Panc1 (cell line): ENCODE results near the gene EIF2D. TPM values are rescaled to one million over a fixed set of nuclear protein-coding genes. Genes with fewer than 3 reads are reported as not detected.

Experiments used
- ATAC-seq: fragments of 200-7000 bp; cut with Tn5 transposase; 2 replicates; pipeline ENCODE4 v1.9.1; 2020; ENCODE audit warnings: mild to moderate bottlenecking, moderate library complexity
- BruUV-seq: library from RNA; stranded (reverse); fragments of 400-500 nt; replicated peaks from 2 replicates; lab custom pipeline; 2021; lab: Mats Ljungman, UMichigan
- CTCF ChIA-PET: fragments of 300-600 bp; sonication (Branson Sonifier 250); formaldehyde crosslinking; loops from one replicate; lab custom pipeline; 2022; ENCODE audit warnings: antibody characterized with exemption; lab: Charles Lee
- POLR2A ChIA-PET: fragments of 300-600 bp; sonication (Branson Sonifier 250); formaldehyde crosslinking; loops from one replicate; lab custom pipeline; 2022; ENCODE audit warnings: antibody characterized with exemption; lab: Charles Lee
- DNase-seq: peaks from one replicate; pipeline ENCODE4 v3.0.0-alpha.2; 2010; ENCODE audit warnings: low read depth, low spot score
- H3K27ac ChIP-seq: 2 replicates; pipeline ENCODE4 v1.5.1; 2011; ENCODE audit warnings: mild to moderate bottlenecking, low read length, inconsistent platforms
- H3K27me3 ChIP-seq: fragments of 200-500 bp; sonication (Bioruptor generic); 2 replicates; pipeline ENCODE4 v1.6.0; 2014; ENCODE audit warnings: low read length, inconsistent platforms; ENCODE audit not compliant: control insufficient read depth, insufficient read depth
- H3K36me3 ChIP-seq: fragments of 200-500 bp; sonication (Bioruptor generic); 2 replicates; pipeline ENCODE4 v1.5.1; 2014; ENCODE audit warnings: inconsistent platforms, mild to moderate bottlenecking, low read length, moderate library complexity; ENCODE audit not compliant: control insufficient read depth, insufficient read depth
- H3K4me1 ChIP-seq: 2 replicates; pipeline ENCODE4 v1.5.1; 2011; ENCODE audit warnings: inconsistent platforms, mild to moderate bottlenecking, low read length, moderate library complexity; ENCODE audit not compliant: control insufficient read depth, insufficient read depth
- H3K4me3 ChIP-seq, 2 experiments: 2 replicates each; pipeline ENCODE4 v1.5.1; 2011 to 2012; ENCODE audit warnings: low read depth in 2 of 2, low read length in 2 of 2, mild to moderate bottlenecking in 2 of 2, inconsistent platforms in 1 of 2, moderate library complexity in 1 of 2
- H3K9me3 ChIP-seq: fragments of 200-500 bp; sonication (Bioruptor generic); 2 replicates; pipeline ENCODE4 v1.5.1; 2014; ENCODE audit warnings: low read depth, mild to moderate bottlenecking, inconsistent platforms, low read length, moderate library complexity; ENCODE audit not compliant: control insufficient read depth, insufficient read depth
- POLR2AphosphoS5 ChIP-seq: IDR thresholded peaks from 2 replicates; pipeline ENCODE4 v1.6.1; 2012; ENCODE audit warnings: mild to moderate bottlenecking, low read depth, low read length, moderate library complexity
- SIN3A ChIP-seq: IDR thresholded peaks from 2 replicates; pipeline ENCODE4 v1.6.1; 2012; ENCODE audit warnings: low read depth, mild to moderate bottlenecking, low read length, moderate library complexity, borderline replicate concordance; ENCODE audit not compliant: insufficient read depth
- TCF7L2 ChIP-seq: IDR thresholded peaks from 2 replicates; pipeline ENCODE4 v1.6.1; 2011; ENCODE audit warnings: mild to moderate bottlenecking, low read depth, low read length, inconsistent platforms
- in situ Hi-C: cut with HindIII; loops from 2 replicates; pipeline ENCODE4 v1.10.0; 2016; ENCODE audit warnings: low sequenced_read_pairs, low pct_unique_long_range_greater_than_20kb
- intact Hi-C: fragments of 100-400 bp; cut with micrococcal nuclease; formaldehyde crosslinking; loops from one replicate; pipeline ENCODE4 v1.10.0; 2022; ENCODE audit not compliant: unreplicated experiment
- total RNA-seq: library from RNA; stranded (reverse); gene quantifications from one replicate; pipeline ENCODE4 v1.2.1, GENCODE V29; 2021; ENCODE audit not compliant: unreplicated experiment
- TF ChIP-seq, protein P1 (sequence below): fragments of 450-650 bp; IDR thresholded peaks from 2 replicates; pipeline ENCODE4 v1.5.1; 2017; ENCODE audit warnings: mild to moderate bottlenecking
- TF ChIP-seq, protein P2 (sequence below), 2 experiments: IDR thresholded peaks; 2 replicates each; pipeline ENCODE4 v1.6.1; 2011 to 2012; ENCODE audit warnings: low read depth in 2 of 2, control low read depth in 1 of 2, low read length in 1 of 2, mild to moderate bottlenecking in 1 of 2, moderate library complexity in 1 of 2; ENCODE audit not compliant: insufficient read depth in 1 of 2

The EIF2D gene
- total RNA-seq, 1 experiment from 2014 or later = 28.7 TPM

DNA sequence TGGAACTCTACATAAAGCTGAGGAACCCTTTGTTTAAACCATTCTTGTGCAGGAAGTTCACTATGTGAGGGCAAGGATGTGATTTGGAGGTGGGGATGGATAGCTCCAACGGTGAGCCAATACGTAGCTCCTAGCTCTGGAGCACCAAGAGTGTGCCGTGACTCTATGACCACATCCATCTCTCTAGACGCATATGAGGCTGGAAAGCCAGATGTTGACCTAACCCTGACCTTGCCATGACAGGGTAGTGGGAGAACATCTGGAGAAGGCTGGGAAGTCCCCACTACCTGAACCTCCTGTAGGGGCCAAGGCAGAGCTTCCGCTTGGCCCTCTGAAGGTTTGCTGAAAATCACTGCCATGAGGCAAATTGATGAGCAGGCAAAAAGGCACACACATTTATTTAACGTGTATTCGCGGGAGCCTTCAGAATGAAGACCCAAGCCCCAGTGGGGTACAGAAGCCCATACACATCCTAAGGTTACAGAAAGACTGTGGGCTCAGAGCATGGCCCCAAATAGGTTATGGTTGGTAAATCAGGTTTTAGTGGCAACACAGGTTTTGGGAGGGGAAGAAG is 43.4 kb downstream of the EIF2D start:
- H3K27ac ChIP-seq = no peak overlapping the region
- BruUV-seq = no TSS peak
- ATAC-seq (no peak), DNase-seq (no peak)
- in situ Hi-C loops (no loop called here), intact Hi-C loops (no loop called here)
- no peaks in the 10 kb centered on the region for H3K36me3 ChIP-seq
- H3K27me3 ChIP-seq = no peaks in the 10 kb centered on the region
- ChIA-PET POLR2A (interaction anchor here (0.7 kb wide), 1 partner anchor 12 kb away, joined by 5 read pairs; no protein-coding TSS in a partner anchor), CTCF (no interaction called here)
- H3K4me3 ChIP-seq = no peak overlapping the region
- TF ChIP-seq, protein P1, sequence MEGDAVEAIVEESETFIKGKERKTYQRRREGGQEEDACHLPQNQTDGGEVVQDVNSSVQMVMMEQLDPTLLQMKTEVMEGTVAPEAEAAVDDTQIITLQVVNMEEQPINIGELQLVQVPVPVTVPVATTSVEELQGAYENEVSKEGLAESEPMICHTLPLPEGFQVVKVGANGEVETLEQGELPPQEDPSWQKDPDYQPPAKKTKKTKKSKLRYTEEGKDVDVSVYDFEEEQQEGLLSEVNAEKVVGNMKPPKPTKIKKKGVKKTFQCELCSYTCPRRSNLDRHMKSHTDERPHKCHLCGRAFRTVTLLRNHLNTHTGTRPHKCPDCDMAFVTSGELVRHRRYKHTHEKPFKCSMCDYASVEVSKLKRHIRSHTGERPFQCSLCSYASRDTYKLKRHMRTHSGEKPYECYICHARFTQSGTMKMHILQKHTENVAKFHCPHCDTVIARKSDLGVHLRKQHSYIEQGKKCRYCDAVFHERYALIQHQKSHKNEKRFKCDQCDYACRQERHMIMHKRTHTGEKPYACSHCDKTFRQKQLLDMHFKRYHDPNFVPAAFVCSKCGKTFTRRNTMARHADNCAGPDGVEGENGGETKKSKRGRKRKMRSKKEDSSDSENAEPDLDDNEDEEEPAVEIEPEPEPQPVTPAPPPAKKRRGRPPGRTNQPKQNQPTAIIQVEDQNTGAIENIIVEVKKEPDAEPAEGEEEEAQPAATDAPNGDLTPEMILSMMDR = no peak
- TF ChIP-seq POLR2AphosphoS5 (no peak), SIN3A (no peak), TCF7L2 (no peak)
- TF ChIP-seq, protein P2, sequence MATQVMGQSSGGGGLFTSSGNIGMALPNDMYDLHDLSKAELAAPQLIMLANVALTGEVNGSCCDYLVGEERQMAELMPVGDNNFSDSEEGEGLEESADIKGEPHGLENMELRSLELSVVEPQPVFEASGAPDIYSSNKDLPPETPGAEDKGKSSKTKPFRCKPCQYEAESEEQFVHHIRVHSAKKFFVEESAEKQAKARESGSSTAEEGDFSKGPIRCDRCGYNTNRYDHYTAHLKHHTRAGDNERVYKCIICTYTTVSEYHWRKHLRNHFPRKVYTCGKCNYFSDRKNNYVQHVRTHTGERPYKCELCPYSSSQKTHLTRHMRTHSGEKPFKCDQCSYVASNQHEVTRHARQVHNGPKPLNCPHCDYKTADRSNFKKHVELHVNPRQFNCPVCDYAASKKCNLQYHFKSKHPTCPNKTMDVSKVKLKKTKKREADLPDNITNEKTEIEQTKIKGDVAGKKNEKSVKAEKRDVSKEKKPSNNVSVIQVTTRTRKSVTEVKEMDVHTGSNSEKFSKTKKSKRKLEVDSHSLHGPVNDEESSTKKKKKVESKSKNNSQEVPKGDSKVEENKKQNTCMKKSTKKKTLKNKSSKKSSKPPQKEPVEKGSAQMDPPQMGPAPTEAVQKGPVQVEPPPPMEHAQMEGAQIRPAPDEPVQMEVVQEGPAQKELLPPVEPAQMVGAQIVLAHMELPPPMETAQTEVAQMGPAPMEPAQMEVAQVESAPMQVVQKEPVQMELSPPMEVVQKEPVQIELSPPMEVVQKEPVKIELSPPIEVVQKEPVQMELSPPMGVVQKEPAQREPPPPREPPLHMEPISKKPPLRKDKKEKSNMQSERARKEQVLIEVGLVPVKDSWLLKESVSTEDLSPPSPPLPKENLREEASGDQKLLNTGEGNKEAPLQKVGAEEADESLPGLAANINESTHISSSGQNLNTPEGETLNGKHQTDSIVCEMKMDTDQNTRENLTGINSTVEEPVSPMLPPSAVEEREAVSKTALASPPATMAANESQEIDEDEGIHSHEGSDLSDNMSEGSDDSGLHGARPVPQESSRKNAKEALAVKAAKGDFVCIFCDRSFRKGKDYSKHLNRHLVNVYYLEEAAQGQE (IDR thresholded peaks at IDR 0.05; ENCODE audit: insufficient read depth in 1 of 2, low read depth in 2 of 2, low read length in 1 of 2) = no peak
- H3K4me1 ChIP-seq = no peaks in the 10 kb centered on the region
- no peaks in the 10 kb centered on the region for H3K9me3 ChIP-seq

DNA sequence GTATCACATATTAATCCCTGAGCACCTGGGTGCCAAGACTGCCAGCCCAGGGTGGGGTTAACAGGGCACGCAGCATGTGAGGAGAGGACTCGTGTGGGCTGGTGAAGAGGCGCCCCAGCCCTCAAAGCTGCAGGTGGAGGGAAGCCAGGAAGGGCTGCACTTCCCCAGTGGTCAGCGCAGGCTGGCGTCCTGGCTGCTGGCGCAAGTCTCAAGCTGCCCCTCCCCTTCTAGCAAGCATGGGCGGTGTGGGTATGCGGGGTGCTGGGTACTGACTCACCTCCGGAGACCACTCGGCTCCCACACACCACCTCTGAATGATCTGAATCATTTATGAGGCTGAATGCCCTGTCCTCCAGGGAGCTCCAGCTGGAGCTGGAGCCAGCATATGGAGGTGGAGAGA is 44.0 kb downstream of the EIF2D start:
- POLR2A ChIA-PET = interaction anchor here (0.7 kb wide), 1 partner anchor 11 kb away, joined by 5 read pairs; no protein-coding TSS in a partner anchor
- BruUV-seq = no TSS peak
- DNase-seq (no peak), ATAC-seq (no peak)
- H3K27ac ChIP-seq = no peak overlapping the region
- no peaks in the 10 kb centered on the region for H3K27me3 ChIP-seq
- H3K4me3 ChIP-seq = no peak overlapping the region
- in situ Hi-C loops (no loop called here), intact Hi-C loops (no loop called here)
- H3K4me1 ChIP-seq = no peaks in the 10 kb centered on the region
- CTCF ChIA-PET = no interaction called here
- no peak for TF ChIP-seq SIN3A
- TF ChIP-seq POLR2AphosphoS5 = no peak
- TF ChIP-seq TCF7L2 = no peak
- TF ChIP-seq, protein P1 = no peak
- TF ChIP-seq, protein P2 (IDR thresholded peaks at IDR 0.05; ENCODE audit: insufficient read depth in 1 of 2, low read depth in 2 of 2, low read length in 1 of 2) = no peak
- H3K36me3 ChIP-seq = no peaks in the 10 kb centered on the region
- no peaks in the 10 kb centered on the region for H3K9me3 ChIP-seq
